Measurements from ENCODE around the gene ARL16. TPM values are rescaled to one million over a fixed set of nuclear protein-coding genes. Genes with fewer than 3 reads are reported as not detected.

Gene ARL16
- total and polyA plus RNA-seq, 2 of the 4 experiments (the other 2 are of a cell fraction), result 51.1 to 77.9 TPM

DNA sequence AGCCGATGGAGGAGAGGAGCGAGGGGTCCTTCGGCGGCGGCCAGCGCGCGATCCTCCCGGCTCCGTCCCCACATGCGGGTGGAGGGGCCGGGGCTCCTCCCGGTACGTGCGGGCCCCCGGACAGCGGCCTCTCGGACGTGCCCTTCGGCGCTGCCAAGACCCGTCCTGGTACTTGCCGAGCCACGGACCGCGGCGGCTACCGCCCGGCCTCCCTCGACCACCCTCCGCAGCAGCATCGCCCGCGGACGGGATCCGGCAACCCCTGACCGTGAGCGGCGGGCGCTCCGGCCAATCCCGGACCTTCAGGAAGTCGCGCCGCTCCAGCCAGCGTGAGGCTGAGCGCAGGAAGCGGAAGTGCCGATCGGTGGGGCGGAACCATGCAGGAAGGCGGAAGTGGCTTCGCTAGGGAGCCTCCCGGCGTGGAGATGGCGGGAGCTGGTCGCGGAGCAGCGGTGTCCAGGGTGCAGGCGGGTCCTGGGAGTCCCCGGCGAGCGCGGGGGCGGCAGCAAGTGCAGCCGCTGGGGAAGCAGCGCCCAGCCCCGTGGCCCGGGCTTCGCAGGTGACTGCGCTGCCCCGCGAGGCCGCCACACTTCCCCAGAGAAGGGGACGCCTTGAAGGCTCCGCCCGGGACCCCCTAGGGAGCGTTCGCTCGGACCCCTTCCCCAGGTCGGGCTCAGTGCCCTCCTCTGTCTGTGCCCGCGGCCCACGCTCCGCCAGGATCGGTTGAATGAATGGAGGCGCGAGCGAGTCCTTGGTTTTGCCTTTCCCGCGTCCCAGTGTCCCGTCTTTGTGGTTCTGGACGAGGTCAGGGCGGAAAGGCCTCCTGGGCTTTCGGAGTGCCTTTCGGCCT lies 17.0 kb downstream of the ARL16 start, which contains the start of the genes CCDC137 and OXLD1:
Gene CCDC137 (plus strand): TSS at position 396 of the 850 bp plus-strand sequence. CDS start 30 bp downstream, at position 426.
Gene OXLD1 (minus strand): TSS at position 264 of the 850 bp plus-strand sequence. CDS start 28 bp downstream, at position 236.
- peaks cover 10% of the 10 kb centered on the region for H3K4me1 ChIP-seq (ENCODE audit: control insufficient read depth, insufficient read depth, low read length)
- TF ChIP-seq RFX5 (IDR thresholded peaks at IDR 0.05; ENCODE audit: low read depth, low read length) (no peak), FOS (IDR thresholded peaks at IDR 0.05; ENCODE audit: low read depth, low read length) (peak; percentile 33; the same call in 1 of the 2 replicates), NFE2L2 (IDR thresholded peaks at IDR 0.05; ENCODE audit: low read depth, low read length) (no peak), MXI1 (IDR thresholded peaks at IDR 0.05; ENCODE audit: borderline replicate concordance, low read depth, low read length) (peak; percentile 85; the same call in 1 of the 2 replicates), POLR2A (IDR thresholded peaks at IDR 0.05; ENCODE audit: low read depth, low read length) (peak; percentile 81), RCOR1 (IDR thresholded peaks at IDR 0.05; ENCODE audit: insufficient replicate concordance, low read length) (no peak)
- TF ChIP-seq, protein P1, sequence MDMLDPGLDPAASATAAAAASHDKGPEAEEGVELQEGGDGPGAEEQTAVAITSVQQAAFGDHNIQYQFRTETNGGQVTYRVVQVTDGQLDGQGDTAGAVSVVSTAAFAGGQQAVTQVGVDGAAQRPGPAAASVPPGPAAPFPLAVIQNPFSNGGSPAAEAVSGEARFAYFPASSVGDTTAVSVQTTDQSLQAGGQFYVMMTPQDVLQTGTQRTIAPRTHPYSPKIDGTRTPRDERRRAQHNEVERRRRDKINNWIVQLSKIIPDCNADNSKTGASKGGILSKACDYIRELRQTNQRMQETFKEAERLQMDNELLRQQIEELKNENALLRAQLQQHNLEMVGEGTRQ (IDR thresholded peaks at IDR 0.05; ENCODE audit: low read depth, low read length), result peak; percentile 36
- TF ChIP-seq, protein P2, sequence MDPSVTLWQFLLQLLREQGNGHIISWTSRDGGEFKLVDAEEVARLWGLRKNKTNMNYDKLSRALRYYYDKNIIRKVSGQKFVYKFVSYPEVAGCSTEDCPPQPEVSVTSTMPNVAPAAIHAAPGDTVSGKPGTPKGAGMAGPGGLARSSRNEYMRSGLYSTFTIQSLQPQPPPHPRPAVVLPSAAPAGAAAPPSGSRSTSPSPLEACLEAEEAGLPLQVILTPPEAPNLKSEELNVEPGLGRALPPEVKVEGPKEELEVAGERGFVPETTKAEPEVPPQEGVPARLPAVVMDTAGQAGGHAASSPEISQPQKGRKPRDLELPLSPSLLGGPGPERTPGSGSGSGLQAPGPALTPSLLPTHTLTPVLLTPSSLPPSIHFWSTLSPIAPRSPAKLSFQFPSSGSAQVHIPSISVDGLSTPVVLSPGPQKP (IDR thresholded peaks at IDR 0.05; ENCODE audit: borderline replicate concordance, low read depth, low read length), result no peak
- TF ChIP-seq, protein P3, sequence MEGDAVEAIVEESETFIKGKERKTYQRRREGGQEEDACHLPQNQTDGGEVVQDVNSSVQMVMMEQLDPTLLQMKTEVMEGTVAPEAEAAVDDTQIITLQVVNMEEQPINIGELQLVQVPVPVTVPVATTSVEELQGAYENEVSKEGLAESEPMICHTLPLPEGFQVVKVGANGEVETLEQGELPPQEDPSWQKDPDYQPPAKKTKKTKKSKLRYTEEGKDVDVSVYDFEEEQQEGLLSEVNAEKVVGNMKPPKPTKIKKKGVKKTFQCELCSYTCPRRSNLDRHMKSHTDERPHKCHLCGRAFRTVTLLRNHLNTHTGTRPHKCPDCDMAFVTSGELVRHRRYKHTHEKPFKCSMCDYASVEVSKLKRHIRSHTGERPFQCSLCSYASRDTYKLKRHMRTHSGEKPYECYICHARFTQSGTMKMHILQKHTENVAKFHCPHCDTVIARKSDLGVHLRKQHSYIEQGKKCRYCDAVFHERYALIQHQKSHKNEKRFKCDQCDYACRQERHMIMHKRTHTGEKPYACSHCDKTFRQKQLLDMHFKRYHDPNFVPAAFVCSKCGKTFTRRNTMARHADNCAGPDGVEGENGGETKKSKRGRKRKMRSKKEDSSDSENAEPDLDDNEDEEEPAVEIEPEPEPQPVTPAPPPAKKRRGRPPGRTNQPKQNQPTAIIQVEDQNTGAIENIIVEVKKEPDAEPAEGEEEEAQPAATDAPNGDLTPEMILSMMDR (conservative IDR thresholded peaks at IDR 0.05; ENCODE audit: low read depth, low read length), result no peak
- peak within 1 kb of the TSS; percentile 66 for H4K5ac ChIP-seq (ENCODE audit: low read depth, low read length)
- H3K4me3 ChIP-seq (ENCODE audit: insufficient read depth, low read depth, low read length), result peak within 1 kb of the TSS; percentile 75
- DNase-seq, result peak; percentile 96
- no peak within 1 kb of the TSS for H2BK20ac ChIP-seq (ENCODE audit: low read depth, low read length)
- peak within 1 kb of the TSS; percentile 85 for H3K9ac ChIP-seq (ENCODE audit: low read depth, low read length)
- intact Hi-C loops (cut with micrococcal nuclease), result loop anchor here (1.0 kb wide), 1 partner anchor 29 kb away; the partner anchor contains the start of genes NPLOC4 and TSPAN10
- CTCF ChIA-PET, result no interaction called here
- peak within 1 kb of the TSS; percentile 99 for H2AK5ac ChIP-seq (ENCODE audit: low read depth, low read length)
- peak within 1 kb of the TSS; percentile 43 for H2BK5ac ChIP-seq (ENCODE audit: low read depth, low read length, poor library complexity, severe bottlenecking)
- H3K36me3 ChIP-seq (ENCODE audit: control insufficient read depth, insufficient read depth, low read length), result peaks cover 30% of the 10 kb centered on the region
- peak within 1 kb of the TSS; percentile 98 for H2AK9ac ChIP-seq (replicated peaks; ENCODE audit: low read depth, low read length, poor library complexity)
- dilution Hi-C loops (cut with HindIII; ENCODE audit: low sequenced_read_pairs, unreplicated experiment), result no loop called here
- in situ Hi-C loops (cut with MboI; ENCODE audit: low sequenced_read_pairs), result no loop called here
- H3K9me1 ChIP-seq (ENCODE audit: insufficient read depth, low read length), result peaks cover 16% of the 10 kb centered on the region
- H4K20me1 ChIP-seq (ENCODE audit: insufficient read depth, low read length), result peaks cover 4% of the 10 kb centered on the region; the same call in 1 of the 2 replicates
- H3K79me1 ChIP-seq (ENCODE audit: low read depth in 1 of 2, low read length in 2 of 2), result peaks cover 29 to 54% of the 10 kb centered on the region in 2 experiments
- no peaks in the 10 kb centered on the region for H3K9me3 ChIP-seq (ENCODE audit: control insufficient read depth, insufficient read depth, low read length)
- peak within 1 kb of the TSS; percentile 96 to 100 for H4K8ac ChIP-seq (ENCODE audit: low read depth in 2 of 2, low read length in 2 of 2)
- H3K4ac ChIP-seq (ENCODE audit: low read depth, low read length), result peak within 1 kb of the TSS; percentile 91
- peak within 1 kb of the TSS; percentile 90 for H3K4me2 ChIP-seq (ENCODE audit: low read depth, low read length)
- no peak within 1 kb of the TSS; the same call in 1 of the 2 replicates for H2BK120ac ChIP-seq (ENCODE audit: low read depth, low read length)
- peak within 1 kb of the TSS; percentile 79 for H3K27ac ChIP-seq (ENCODE audit: insufficient read depth, low read length)
- BruUV-seq (replicated peaks), result no TSS peak
- peak within 1 kb of the TSS; percentile 87 for H3K23ac ChIP-seq (ENCODE audit: low read depth, low read length)
- peak within 1 kb of the TSS; percentile 89 for H4K91ac ChIP-seq (ENCODE audit: insufficient read depth, low read depth, low read length)
- peak within 1 kb of the TSS; percentile 96 for H2AFZ ChIP-seq (replicated peaks; ENCODE audit: low read length, poor library complexity)
- no peak within 1 kb of the TSS; the same call in 1 of the 2 replicates for H3K18ac ChIP-seq (ENCODE audit: low read depth, low read length)
- no peaks in the 10 kb centered on the region for H3K27me3 ChIP-seq (ENCODE audit: control insufficient read depth, insufficient read depth, low read length)
- 1% methylated on average over 77 of the region's 96 CpGs; no CpG with 5 or more reads in 1 of the 2 experiments for WGBS, 2 experiments (ENCODE audit: extremely low coverage in 2 of 2, insufficient read length in 1 of 2)
- H3K56ac ChIP-seq (ENCODE audit: extremely low read depth, insufficient read depth, low read length), result peak within 1 kb of the TSS; percentile 66
- H2BK15ac ChIP-seq (ENCODE audit: low read depth, low read length), result no peak within 1 kb of the TSS; the same call in 2 of the 3 replicates
- peak; percentile 98 for ATAC-seq (ENCODE audit: low read depth)
- POLR2A ChIA-PET (ENCODE audit: unreplicated experiment), result no interaction called here
- H3K14ac ChIP-seq (replicated peaks; ENCODE audit: low read depth, low read length), result peak within 1 kb of the TSS; percentile 91

All from IMR-90 (cell line).